PFSK-1 (cell line): ENCODE results near the gene GET4.

Experiments
- FOXP2 ChIP-seq: optimal IDR thresholded peaks from 2 replicates; pipeline ENCODE3; 2011; ENCODE audit warnings: borderline replicate concordance, control low read depth, inconsistent platforms; ENCODE audit not compliant: insufficient read depth; ENCODE audit errors: extremely low read length, extremely low read depth
- POLR2AphosphoS5 ChIP-seq: IDR thresholded peaks from 2 replicates; pipeline ENCODE4 v1.6.1; 2012; ENCODE audit warnings: low read depth, mild to moderate bottlenecking, control low read depth, low read length, moderate library complexity
- REST ChIP-seq, 2 experiments: IDR thresholded peaks; 2 replicates each; pipeline versions ENCODE4 v1.6.1 to v1.8.0; 2011 to 2012; ENCODE audit warnings: low read depth in 2 of 2, low read length in 2 of 2, control low read depth in 1 of 2, inconsistent platforms in 1 of 2, mild to moderate bottlenecking in 1 of 2, moderate library complexity in 1 of 2; ENCODE audit not compliant: insufficient read depth in 1 of 2
- SIN3A ChIP-seq: IDR thresholded peaks from 2 replicates; pipeline ENCODE4 v1.6.1; 2012; ENCODE audit warnings: mild to moderate bottlenecking, low read length, moderate library complexity, borderline replicate concordance; ENCODE audit not compliant: insufficient read depth
- TAF1 ChIP-seq: IDR thresholded peaks from 2 replicates; pipeline ENCODE4 v1.6.1; 2012; ENCODE audit warnings: low read length, control low read depth, borderline replicate concordance; ENCODE audit not compliant: insufficient read depth

GRCh38 chr7:915291-916218 is 39.2 kb downstream of the GET4 start:
- no peak for TF ChIP-seq REST (IDR thresholded peaks at IDR 0.05; ENCODE audit: insufficient read depth in 1 of 2, low read depth in 2 of 2, low read length in 2 of 2)
- TF ChIP-seq POLR2AphosphoS5, result no peak
- no peak for TF ChIP-seq FOXP2
- TF ChIP-seq TAF1, result no peak
- TF ChIP-seq SIN3A, result no peak
